ENCODE results near the gene ABCC8. TPM values are rescaled to one million over a fixed set of nuclear protein-coding genes. Genes with fewer than 3 reads are reported as not detected.

Gene ABCC8
- total RNA-seq, 1 experiment from 2014 or later: 2.4 TPM

DNA sequence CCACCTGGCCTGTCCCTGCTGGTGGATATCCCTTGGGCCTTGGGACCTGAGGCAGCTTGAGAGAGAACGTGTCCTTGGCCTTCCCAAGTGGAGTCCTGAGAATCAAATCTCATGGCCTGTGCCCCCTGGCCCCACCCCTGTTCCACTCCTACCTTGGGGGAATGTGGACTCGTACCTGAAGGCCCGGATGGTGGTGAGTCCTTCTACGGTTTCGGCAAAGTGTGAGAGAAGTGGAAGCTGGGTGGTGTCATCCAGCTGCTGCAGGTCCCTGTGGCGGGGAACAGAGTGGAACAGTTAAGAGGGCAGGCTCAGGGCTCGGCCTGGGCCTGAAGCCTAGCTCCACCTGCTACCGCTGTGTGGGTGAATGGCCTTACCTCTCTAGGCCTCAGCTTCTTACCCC lies 74.2 kb downstream of the ABCC8 start:
- Histone ChIP-seq H2BK15ac (ENCODE audit: low read depth, low read length) (no peak overlapping the region), H3K79me2 (ENCODE audit: insufficient read depth, low read length) (no peaks in the 10 kb centered on the region), H3K56ac (ENCODE audit: insufficient read length, low read depth, low read length) (no peak overlapping the region), H3K4ac (ENCODE audit: low read depth, low read length) (no peak overlapping the region), H2BK120ac (ENCODE audit: low read depth, low read length, poor library complexity, severe bottlenecking) (no peak overlapping the region), H3K9me3 (ENCODE audit: control insufficient read depth, low read depth, low read length) (no peaks in the 10 kb centered on the region), H3K27me3 (ENCODE audit: insufficient read depth, low read length) (no peaks in the 10 kb centered on the region), H3K18ac (ENCODE audit: insufficient read length, low read depth, low read length) (no peak overlapping the region), H4K20me1 (ENCODE audit: control insufficient read depth, insufficient read depth, insufficient read length) (no peaks in the 10 kb centered on the region), H3K79me1 (ENCODE audit: insufficient read depth, low read depth, low read length, poor library complexity, severe bottlenecking) (no peaks in the 10 kb centered on the region), H2AK5ac (ENCODE audit: insufficient read length, low read length) (no peak overlapping the region), H3K4me1 (ENCODE audit: insufficient read depth, low read length) (no peaks in the 10 kb centered on the region), H3K9ac (ENCODE audit: extremely low read depth, insufficient read length, low read length) (no peak overlapping the region), H3T11ph (ENCODE audit: low read length) (no peak overlapping the region), H3K23ac (ENCODE audit: insufficient read length, low read depth, low read length) (no peak overlapping the region), H3K27ac (ENCODE audit: insufficient read length, low read depth, low read length) (no peak overlapping the region), H2BK20ac (ENCODE audit: low read depth, low read length, poor library complexity, severe bottlenecking) (no peak overlapping the region), H4K8ac (replicated peaks; ENCODE audit: insufficient read length, low read depth, low read length) (no peak overlapping the region), H2BK12ac (ENCODE audit: insufficient read length, low read depth, low read length) (no peak overlapping the region), H3K4me2 (ENCODE audit: insufficient read depth, insufficient read length, low read length) (no peak overlapping the region), H4K5ac (ENCODE audit: insufficient read length, low read depth, low read length) (no peak overlapping the region), H2BK5ac (ENCODE audit: insufficient read length, low read length) (no peak overlapping the region), H4K91ac (ENCODE audit: insufficient read length, low read depth, low read length) (no peak overlapping the region), H3K14ac (ENCODE audit: insufficient read depth, low read length) (no peak overlapping the region), H2AFZ (ENCODE audit: low read length) (no peak overlapping the region), H3K23me2 (ENCODE audit: insufficient read length, low read depth, low read length, poor library complexity, severe bottlenecking) (no peaks in the 10 kb centered on the region)
- DNase-seq: no peak
- peaks cover 0 to under 1% of the 10 kb centered on the region in 2 experiments; a peak in 1 of 5 replicates for H3K9me3 Mint-ChIP-seq
- TF ChIP-seq, protein P1, sequence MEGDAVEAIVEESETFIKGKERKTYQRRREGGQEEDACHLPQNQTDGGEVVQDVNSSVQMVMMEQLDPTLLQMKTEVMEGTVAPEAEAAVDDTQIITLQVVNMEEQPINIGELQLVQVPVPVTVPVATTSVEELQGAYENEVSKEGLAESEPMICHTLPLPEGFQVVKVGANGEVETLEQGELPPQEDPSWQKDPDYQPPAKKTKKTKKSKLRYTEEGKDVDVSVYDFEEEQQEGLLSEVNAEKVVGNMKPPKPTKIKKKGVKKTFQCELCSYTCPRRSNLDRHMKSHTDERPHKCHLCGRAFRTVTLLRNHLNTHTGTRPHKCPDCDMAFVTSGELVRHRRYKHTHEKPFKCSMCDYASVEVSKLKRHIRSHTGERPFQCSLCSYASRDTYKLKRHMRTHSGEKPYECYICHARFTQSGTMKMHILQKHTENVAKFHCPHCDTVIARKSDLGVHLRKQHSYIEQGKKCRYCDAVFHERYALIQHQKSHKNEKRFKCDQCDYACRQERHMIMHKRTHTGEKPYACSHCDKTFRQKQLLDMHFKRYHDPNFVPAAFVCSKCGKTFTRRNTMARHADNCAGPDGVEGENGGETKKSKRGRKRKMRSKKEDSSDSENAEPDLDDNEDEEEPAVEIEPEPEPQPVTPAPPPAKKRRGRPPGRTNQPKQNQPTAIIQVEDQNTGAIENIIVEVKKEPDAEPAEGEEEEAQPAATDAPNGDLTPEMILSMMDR (conservative IDR thresholded peaks at IDR 0.05): no peak
- no peak overlapping the region for H3K4me3 Mint-ChIP-seq
- WGBS (ENCODE audit: extremely low coverage, insufficient read length, low lambda C conversion rate): no CpG with 5 or more reads among the region's 8 CpGs
- H3K36me3 Mint-ChIP-seq (ENCODE audit: insufficient read depth in 1 of 3, low read depth in 3 of 3): no peaks in the 10 kb centered on the region
- H3K27me3 Mint-ChIP-seq (ENCODE audit: low read depth): peaks cover 2% of the 10 kb centered on the region
- H3K27ac Mint-ChIP-seq: no peak overlapping the region
- H3K4me1 Mint-ChIP-seq: peaks cover 2 to 13% of the 10 kb centered on the region in 2 experiments; a peak in 2 of 4 replicates

All from H9 (cell line).